ENCODE results near the gene CSAD. TPM values are rescaled to one million over a fixed set of nuclear protein-coding genes. Genes with fewer than 3 reads are reported as not detected.

CSAD gene
- polyA plus RNA-seq, 1 donor (not counting 4 experiments of a cell fraction or from before 2014, with no cell fraction given), result 19.5 TPM

DNA sequence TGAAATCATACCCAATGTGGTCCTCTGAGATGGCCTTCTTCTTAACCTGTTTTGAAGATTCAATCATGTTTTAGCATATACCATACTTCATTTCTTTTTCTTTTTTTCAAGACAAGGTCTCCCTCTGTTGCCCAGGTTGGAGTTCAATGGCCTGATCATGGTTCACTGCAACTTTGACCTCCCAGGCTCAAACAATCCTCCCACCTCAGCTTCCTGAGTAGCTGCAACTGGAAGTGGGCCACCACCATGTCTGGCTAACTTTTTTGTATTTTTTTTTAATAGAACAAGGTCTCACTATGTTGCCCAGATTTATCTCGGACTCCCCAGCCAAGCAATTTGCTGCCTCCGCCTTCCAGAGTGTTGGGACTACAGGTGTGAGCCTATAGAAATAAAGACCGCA lies 47.0 kb downstream of the CSAD start:
- Histone ChIP-seq H3K9me3 (ENCODE audit: control insufficient read depth, low read depth, low read length) (no peaks in the 10 kb centered on the region), H4K20me1 (ENCODE audit: control insufficient read depth, extremely low read depth, insufficient read depth, low read length) (no peaks in the 10 kb centered on the region), H3K9me1 (ENCODE audit: control insufficient read depth, extremely low read depth, insufficient read depth, low read length) (no peaks in the 10 kb centered on the region), H3K36me3 (ENCODE audit: control insufficient read depth in 2 of 2, extremely low read depth in 1 of 2, insufficient read depth in 2 of 2, low read length in 2 of 2) (no peaks in the 10 kb centered on the region), H3K9ac (ENCODE audit: control insufficient read depth, extremely low read depth, insufficient read depth, low read length) (no peak overlapping the region), H3K4me1 (ENCODE audit: control insufficient read depth, extremely low read depth, insufficient read depth, low read length) (no peaks in the 10 kb centered on the region), H3K27ac (ENCODE audit: control insufficient read depth, insufficient read depth, low read length) (no peak overlapping the region), H3K79me2 (ENCODE audit: control insufficient read depth, insufficient read depth, low read length) (no peaks in the 10 kb centered on the region), H2AFZ (ENCODE audit: control insufficient read depth, low read length) (no peak overlapping the region), H3K27me3 (ENCODE audit: control insufficient read depth, extremely low read depth, insufficient read depth, low read length) (no peaks in the 10 kb centered on the region), H3K4me2 (ENCODE audit: control insufficient read depth, extremely low read depth, insufficient read depth, low read depth, low read length) (no peak overlapping the region), H3K4me3 (ENCODE audit: control insufficient read depth in 2 of 3, extremely low read depth in 1 of 3, insufficient read depth in 2 of 3, low read depth in 1 of 3, low read length in 3 of 3) (no peak overlapping the region)
- no peak for DNase-seq (ENCODE audit: low read depth, low spot score)
- dilution Hi-C loops (cut with MboI; ENCODE audit: extremely low pct_ligation_motif_present, low sequenced_read_pairs), result no loop called here
- no peak for FAIRE-seq
- TF ChIP-seq EZH2 (IDR thresholded peaks at IDR 0.05; ENCODE audit: low read length), result no peak
- TF ChIP-seq, protein P1, sequence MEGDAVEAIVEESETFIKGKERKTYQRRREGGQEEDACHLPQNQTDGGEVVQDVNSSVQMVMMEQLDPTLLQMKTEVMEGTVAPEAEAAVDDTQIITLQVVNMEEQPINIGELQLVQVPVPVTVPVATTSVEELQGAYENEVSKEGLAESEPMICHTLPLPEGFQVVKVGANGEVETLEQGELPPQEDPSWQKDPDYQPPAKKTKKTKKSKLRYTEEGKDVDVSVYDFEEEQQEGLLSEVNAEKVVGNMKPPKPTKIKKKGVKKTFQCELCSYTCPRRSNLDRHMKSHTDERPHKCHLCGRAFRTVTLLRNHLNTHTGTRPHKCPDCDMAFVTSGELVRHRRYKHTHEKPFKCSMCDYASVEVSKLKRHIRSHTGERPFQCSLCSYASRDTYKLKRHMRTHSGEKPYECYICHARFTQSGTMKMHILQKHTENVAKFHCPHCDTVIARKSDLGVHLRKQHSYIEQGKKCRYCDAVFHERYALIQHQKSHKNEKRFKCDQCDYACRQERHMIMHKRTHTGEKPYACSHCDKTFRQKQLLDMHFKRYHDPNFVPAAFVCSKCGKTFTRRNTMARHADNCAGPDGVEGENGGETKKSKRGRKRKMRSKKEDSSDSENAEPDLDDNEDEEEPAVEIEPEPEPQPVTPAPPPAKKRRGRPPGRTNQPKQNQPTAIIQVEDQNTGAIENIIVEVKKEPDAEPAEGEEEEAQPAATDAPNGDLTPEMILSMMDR (optimal IDR thresholded peaks at IDR 0.05 in 1 of 3, IDR thresholded peaks at IDR 0.05 in 1 of 3, conservative IDR thresholded peaks at IDR 0.05 in 1 of 3; ENCODE audit: extremely low read depth in 1 of 3, insufficient read depth in 2 of 3, low read length in 3 of 3), result no peak

DNA sequence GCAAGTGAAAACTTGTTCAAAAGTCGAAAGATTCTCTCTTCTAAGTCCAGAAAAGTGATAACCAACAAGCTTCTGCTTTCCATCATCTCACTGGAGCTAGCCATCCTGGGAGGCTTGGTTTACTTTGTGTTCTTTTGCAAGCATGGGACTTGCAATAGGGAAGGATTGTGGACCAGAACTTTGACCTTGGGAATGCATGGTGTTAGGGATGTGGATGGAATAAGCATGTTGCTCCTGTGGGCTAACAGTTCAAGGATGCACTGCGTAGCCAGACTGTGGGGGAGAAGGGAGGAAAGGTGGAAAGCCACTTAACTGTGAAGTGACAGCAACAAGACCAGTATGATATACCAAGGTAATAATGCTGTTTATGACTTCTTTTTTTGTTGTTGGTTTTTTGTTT lies 48.9 kb downstream of the CSAD start:
- Histone ChIP-seq H3K4me2 (ENCODE audit: control insufficient read depth, extremely low read depth, insufficient read depth, low read depth, low read length) (no peak overlapping the region), H3K36me3 (ENCODE audit: control insufficient read depth in 2 of 2, extremely low read depth in 1 of 2, insufficient read depth in 2 of 2, low read length in 2 of 2) (no peaks in the 10 kb centered on the region), H3K4me3 (ENCODE audit: control insufficient read depth in 2 of 3, extremely low read depth in 1 of 3, insufficient read depth in 2 of 3, low read depth in 1 of 3, low read length in 3 of 3) (no peak overlapping the region), H3K27me3 (ENCODE audit: control insufficient read depth, extremely low read depth, insufficient read depth, low read length) (no peaks in the 10 kb centered on the region), H3K9me3 (ENCODE audit: control insufficient read depth, low read depth, low read length) (no peaks in the 10 kb centered on the region), H4K20me1 (ENCODE audit: control insufficient read depth, extremely low read depth, insufficient read depth, low read length) (no peaks in the 10 kb centered on the region), H3K79me2 (ENCODE audit: control insufficient read depth, insufficient read depth, low read length) (no peaks in the 10 kb centered on the region), H3K27ac (ENCODE audit: control insufficient read depth, insufficient read depth, low read length) (no peak overlapping the region), H2AFZ (ENCODE audit: control insufficient read depth, low read length) (no peak overlapping the region), H3K9me1 (ENCODE audit: control insufficient read depth, extremely low read depth, insufficient read depth, low read length) (no peaks in the 10 kb centered on the region), H3K4me1 (ENCODE audit: control insufficient read depth, extremely low read depth, insufficient read depth, low read length) (no peaks in the 10 kb centered on the region), H3K9ac (ENCODE audit: control insufficient read depth, extremely low read depth, insufficient read depth, low read length) (no peak overlapping the region)
- FAIRE-seq (no peak), DNase-seq (ENCODE audit: low read depth, low spot score) (no peak)
- dilution Hi-C loops (cut with MboI; ENCODE audit: extremely low pct_ligation_motif_present, low sequenced_read_pairs), result no loop called here
- TF ChIP-seq, protein P1 (optimal IDR thresholded peaks at IDR 0.05 in 1 of 3, IDR thresholded peaks at IDR 0.05 in 1 of 3, conservative IDR thresholded peaks at IDR 0.05 in 1 of 3; ENCODE audit: extremely low read depth in 1 of 3, insufficient read depth in 2 of 3, low read length in 3 of 3), result no peak
- TF ChIP-seq EZH2 (IDR thresholded peaks at IDR 0.05; ENCODE audit: low read length), result no peak

Data from keratinocyte (primary cell).